Measurements from ENCODE around the gene SNX15.
"Not testable (repeated sequence)": the region's sequence is repeated elsewhere in the genome, so short reads cannot be mapped to it uniquely, and the experiment has no call there.

SNX15 gene, protein sequence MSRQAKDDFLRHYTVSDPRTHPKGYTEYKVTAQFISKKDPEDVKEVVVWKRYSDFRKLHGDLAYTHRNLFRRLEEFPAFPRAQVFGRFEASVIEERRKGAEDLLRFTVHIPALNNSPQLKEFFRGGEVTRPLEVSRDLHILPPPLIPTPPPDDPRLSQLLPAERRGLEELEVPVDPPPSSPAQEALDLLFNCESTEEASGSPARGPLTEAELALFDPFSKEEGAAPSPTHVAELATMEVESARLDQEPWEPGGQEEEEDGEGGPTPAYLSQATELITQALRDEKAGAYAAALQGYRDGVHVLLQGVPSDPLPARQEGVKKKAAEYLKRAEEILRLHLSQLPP

GRCh38 chr11:65027213-65028067 lies at the start of gene SNX15:
SNX15 (plus strand) TSS chr11:65027439; CDS start chr11:65027538, 99 bp downstream.
- peak; percentile 98 for DNase-seq (ENCODE audit: low read depth)
- H3K4me3 ChIP-seq (ENCODE audit: low read depth, low read length): peak within 1 kb of the TSS; percentile 81
- TF ChIP-seq, protein P1, sequence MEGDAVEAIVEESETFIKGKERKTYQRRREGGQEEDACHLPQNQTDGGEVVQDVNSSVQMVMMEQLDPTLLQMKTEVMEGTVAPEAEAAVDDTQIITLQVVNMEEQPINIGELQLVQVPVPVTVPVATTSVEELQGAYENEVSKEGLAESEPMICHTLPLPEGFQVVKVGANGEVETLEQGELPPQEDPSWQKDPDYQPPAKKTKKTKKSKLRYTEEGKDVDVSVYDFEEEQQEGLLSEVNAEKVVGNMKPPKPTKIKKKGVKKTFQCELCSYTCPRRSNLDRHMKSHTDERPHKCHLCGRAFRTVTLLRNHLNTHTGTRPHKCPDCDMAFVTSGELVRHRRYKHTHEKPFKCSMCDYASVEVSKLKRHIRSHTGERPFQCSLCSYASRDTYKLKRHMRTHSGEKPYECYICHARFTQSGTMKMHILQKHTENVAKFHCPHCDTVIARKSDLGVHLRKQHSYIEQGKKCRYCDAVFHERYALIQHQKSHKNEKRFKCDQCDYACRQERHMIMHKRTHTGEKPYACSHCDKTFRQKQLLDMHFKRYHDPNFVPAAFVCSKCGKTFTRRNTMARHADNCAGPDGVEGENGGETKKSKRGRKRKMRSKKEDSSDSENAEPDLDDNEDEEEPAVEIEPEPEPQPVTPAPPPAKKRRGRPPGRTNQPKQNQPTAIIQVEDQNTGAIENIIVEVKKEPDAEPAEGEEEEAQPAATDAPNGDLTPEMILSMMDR (conservative IDR thresholded peaks at IDR 0.05; ENCODE audit: low read depth, low read length): peak; percentile 78

- not testable (repeated sequence) for DNase-seq (ENCODE audit: low read depth); H3K4me3 ChIP-seq (ENCODE audit: low read depth, low read length)
Observed at GRCh38 chr11:64983339-64983738, 43.9 kb upstream of the SNX15 start.

- TF ChIP-seq, protein P1 (conservative IDR thresholded peaks at IDR 0.05; ENCODE audit: low read depth, low read length): no peak
- DNase-seq (ENCODE audit: low read depth): no peak
- H3K4me3 ChIP-seq (ENCODE audit: low read depth, low read length): no peak overlapping the region
Observed at GRCh38 chr11:64987998-64988854, 39.0 kb upstream of the SNX15 start.

DNA sequence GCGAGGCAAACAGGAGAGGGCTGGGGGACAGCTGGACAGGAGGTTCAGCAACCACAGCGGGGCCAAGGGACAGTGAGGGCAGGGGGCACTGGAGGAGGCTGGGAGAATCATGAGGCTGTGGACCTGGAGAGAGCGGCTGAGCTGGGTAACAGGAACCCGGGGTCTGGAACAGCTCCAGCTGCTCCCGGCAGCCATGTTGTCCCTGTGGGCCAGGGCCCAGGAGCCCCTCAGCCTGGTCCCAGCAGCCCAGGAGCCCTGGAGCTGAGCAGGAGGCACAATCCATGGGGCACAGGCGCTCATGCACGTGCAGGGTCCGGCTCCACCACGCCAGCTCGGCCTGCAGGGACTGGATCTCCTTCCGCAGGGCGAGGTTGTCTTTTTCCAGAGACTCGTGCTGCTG lies 37.8 kb upstream of the SNX15 start:
- TF ChIP-seq, protein P1 (conservative IDR thresholded peaks at IDR 0.05; ENCODE audit: low read depth, low read length): no peak
- no peak for DNase-seq (ENCODE audit: low read depth)
- no peak overlapping the region for H3K4me3 ChIP-seq (ENCODE audit: low read depth, low read length)

- TF ChIP-seq, protein P1 (conservative IDR thresholded peaks at IDR 0.05; ENCODE audit: low read depth, low read length): no peak
- DNase-seq (ENCODE audit: low read depth): peak; percentile 23
- H3K4me3 ChIP-seq (ENCODE audit: low read depth, low read length): no peak overlapping the region
Observed at GRCh38 chr11:64990222-64990923, 36.9 kb upstream of the SNX15 start.

GRCh38 chr11:64994318-64994717 lies 32.9 kb upstream of the SNX15 start:
- TF ChIP-seq, protein P1 (conservative IDR thresholded peaks at IDR 0.05; ENCODE audit: low read depth, low read length): no peak
- H3K4me3 ChIP-seq (ENCODE audit: low read depth, low read length): no peak overlapping the region
- no peak for DNase-seq (ENCODE audit: low read depth)
